ENCODE results near the gene IFI27L1.

Gene IFI27L1

GRCh38 chr14:94115058-94115591 is 34.0 kb downstream of the IFI27L1 start:
- DNase-seq: no peak

GRCh38 chr14:94115631-94116030 is 34.5 kb downstream of the IFI27L1 start:
- DNase-seq: peak; percentile 29

- no peak for DNase-seq
Measured at GRCh38 chr14:94116701-94117100, 35.6 kb downstream of the IFI27L1 start.

GRCh38 chr14:94117856-94118255 is 36.7 kb downstream of the IFI27L1 start:
- DNase-seq: peak; percentile 12

GRCh38 chr14:94119071-94119470 is 38.0 kb downstream of the IFI27L1 start:
- DNase-seq: peak; percentile 52

- peak; percentile 30 for DNase-seq
Measured at GRCh38 chr14:94120667-94121340, 39.7 kb downstream of the IFI27L1 start.

GRCh38 chr14:94121485-94121884 is 40.4 kb downstream of the IFI27L1 start:
- peak; percentile 29 for DNase-seq

GRCh38 chr14:94122438-94122837 is 41.3 kb downstream of the IFI27L1 start:
- peak; percentile 19 for DNase-seq

GRCh38 chr14:94123296-94123695 is 42.2 kb downstream of the IFI27L1 start:
- DNase-seq: peak; percentile 30

- DNase-seq: peak; percentile 37
Measured at GRCh38 chr14:94123868-94124267, 42.8 kb downstream of the IFI27L1 start.

- peak; percentile 21 for DNase-seq
Measured at GRCh38 chr14:94124582-94125377, 43.7 kb downstream of the IFI27L1 start.

GRCh38 chr14:94125659-94126418 is 44.7 kb downstream of the IFI27L1 start:
- DNase-seq: peak; percentile 45

- peak; percentile 15 for DNase-seq
Measured at GRCh38 chr14:94126419-94126677, 45.2 kb downstream of the IFI27L1 start.

GRCh38 chr14:94126800-94127199 is 45.7 kb downstream of the IFI27L1 start:
- DNase-seq: no peak

- DNase-seq: peak; percentile 39
Measured at GRCh38 chr14:94127330-94127729, 46.2 kb downstream of the IFI27L1 start.

- DNase-seq: no peak
Measured at GRCh38 chr14:94128216-94128839, 47.2 kb downstream of the IFI27L1 start.

GRCh38 chr14:94129111-94129757 is 48.1 kb downstream of the IFI27L1 start, which contains the start of gene IFI27L2:
TSS of gene IFI27L2 (minus strand) at chr14:94129604. CDS start at chr14:94129564, 40 bp downstream.
- peak; percentile 92 for DNase-seq

GRCh38 chr14:94129758-94130414 is 48.8 kb downstream of the IFI27L1 start:
- peak; percentile 62 for DNase-seq

- peak; percentile 73 for DNase-seq
Measured at GRCh38 chr14:94132285-94132887, 51.3 kb downstream of the IFI27L1 start.

GRCh38 chr14:94135476-94135875 is 54.4 kb downstream of the IFI27L1 start:
- peak; percentile 10 for DNase-seq

All from islet precursor cell (in vitro differentiated cells).